NOMO-1 treated with dmso at 0.1 percent for 144 hours (cell line): Measurements from ENCODE around the gene CDH15.
A peak's percentile ranks its signal among the peaks of the same experiment; 100 is the strongest.

Experiments used
- DNase-seq: peaks from one replicate; lab custom pipeline; 2025; ENCODE audit not compliant: unreplicated experiment; lab: John Stamatoyannopoulos, UW

CDH15 gene

GRCh38 chr16:89197633-89198416, 26.3 kb downstream of the CDH15 start:
- DNase-seq = no peak

GRCh38 chr16:89198417-89199240, 27.1 kb downstream of the CDH15 start:
- DNase-seq = no peak

- no peak for DNase-seq
Measured at GRCh38 chr16:89199241-89200123, 27.9 kb downstream of the CDH15 start.

DNA sequence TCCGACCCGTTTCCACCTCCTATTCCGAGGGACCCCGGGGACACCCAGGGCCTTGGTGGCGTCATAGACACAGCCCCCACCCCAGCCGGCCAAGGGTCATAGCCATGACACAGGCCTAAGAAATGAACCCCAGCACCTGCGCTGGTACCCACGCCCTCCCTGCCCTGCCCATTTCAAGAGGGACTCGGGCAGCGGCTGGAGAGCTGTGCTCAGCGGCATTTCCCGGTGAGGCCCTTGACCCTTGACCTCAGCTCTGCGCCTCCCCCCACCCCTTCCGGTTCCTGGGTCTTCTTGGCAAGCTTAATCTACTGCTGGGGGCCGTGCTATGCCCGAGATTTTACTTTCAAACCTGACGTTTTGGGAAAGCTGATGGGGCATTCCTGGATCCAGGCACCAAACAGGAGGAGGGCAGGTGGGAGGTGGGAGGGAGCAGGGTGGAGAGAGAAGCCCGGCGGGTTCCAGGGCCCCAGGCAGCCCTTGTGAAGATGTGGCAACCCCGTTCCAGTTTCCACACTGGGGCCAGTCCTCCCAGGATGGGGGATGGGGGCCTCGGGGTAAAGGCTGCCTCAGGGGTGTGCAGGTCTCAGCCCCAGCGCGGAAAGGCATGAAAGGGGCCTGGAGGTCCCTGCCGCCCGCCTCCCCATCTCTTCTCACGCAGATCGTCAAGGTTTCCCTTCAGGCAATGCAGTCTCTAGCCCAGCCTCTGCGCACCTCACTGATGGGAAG, 28.7 kb downstream of the CDH15 start, which contains the start of gene SLC22A31:
TSS of gene SLC22A31 (minus strand) at position 414 of the 726 bp plus-strand sequence. CDS start at position 378, 36 bp downstream.
- no peak for DNase-seq

- no peak for DNase-seq
Measured at GRCh38 chr16:89200850-89201411, 29.4 kb downstream of the CDH15 start.

DNA sequence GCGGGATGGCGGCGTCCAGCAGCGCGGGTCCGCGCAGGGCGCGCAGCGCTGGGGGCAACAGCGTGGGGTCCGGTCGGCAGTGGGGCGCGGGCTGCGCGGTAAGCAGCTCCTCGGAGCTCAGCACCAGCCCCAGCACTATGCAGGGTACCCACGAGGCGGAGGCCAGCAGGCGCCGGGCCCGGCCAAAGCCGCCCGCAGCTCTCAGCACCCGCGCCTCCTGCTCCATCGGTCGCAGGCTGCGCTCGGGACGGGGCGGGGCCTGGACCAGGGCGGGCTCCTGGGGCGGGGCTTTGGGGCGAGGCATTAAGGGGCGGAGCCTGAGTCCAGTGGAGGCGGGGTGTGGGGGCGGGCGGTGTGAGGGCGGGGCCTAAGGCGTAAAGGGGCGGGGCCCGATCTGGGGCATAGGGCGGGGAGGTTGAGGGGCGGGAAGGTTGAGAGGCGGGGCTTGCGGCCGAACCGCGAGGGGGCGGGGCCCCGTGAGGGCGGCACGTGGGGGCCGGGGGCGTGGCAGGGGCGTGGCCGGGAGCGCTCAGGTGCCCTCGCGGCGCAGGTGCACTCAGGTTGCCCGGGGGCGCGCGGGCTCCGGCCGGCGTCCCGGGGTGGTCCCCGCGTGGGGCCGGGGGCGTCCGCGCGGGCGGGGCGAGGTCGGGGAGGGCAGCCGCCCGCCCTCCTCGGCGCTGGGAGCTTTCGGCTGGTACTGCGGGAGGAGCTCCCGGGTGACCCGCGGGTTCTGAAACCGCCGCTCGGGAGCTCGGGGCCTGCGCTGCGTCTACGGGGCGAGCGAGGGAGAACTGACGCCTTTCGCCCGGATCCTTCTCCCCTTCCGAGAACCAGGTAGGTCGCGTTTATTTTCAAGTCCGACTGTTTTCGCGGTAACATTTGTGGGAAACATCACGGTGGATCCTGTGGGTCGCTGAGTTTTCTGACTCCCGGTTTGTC, 30.2 kb downstream of the CDH15 start:
- DNase-seq = no peak

DNA sequence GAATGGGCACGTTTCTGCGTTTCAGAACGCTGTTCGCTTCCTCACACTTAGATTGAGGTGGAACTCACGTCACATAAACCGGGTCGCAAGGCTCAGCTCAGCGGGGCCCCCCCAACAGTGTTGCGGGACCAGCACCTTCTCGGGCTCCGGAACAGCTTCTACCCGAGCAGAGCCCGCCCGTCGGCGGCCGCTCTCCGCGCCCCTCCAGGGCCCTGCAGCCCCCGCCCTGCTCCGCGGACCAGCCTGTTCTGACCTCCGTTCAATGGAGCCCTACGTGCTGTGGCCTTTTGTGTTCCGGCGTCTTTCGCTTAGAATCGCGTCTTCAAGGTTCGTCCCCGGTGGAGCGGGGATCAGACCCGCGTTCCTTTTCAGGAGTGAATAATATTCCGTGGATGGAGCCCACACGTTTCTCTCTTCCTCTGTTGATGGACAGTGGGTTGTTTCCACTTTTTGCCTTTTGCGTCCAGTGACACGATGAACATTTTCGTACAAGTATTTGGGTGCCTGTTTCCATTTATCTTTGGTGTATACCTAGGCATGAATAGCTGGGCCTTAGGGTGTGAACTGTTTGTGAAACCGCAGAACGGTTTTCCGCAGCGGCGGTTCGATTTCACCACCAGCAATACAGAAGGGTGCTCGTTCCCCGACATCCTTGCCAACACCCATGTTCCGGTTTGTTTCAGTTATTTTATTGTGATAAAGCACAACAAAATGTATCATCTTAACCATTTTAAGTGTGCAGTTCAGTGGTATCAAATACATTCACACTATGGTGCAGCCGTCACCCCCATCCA, 31.1 kb downstream of the CDH15 start:
- no peak for DNase-seq

GRCh38 chr16:89207993-89208392, 36.4 kb downstream of the CDH15 start:
- DNase-seq = no peak

GRCh38 chr16:89209522-89210044, 38.0 kb downstream of the CDH15 start:
- no peak for DNase-seq

DNA sequence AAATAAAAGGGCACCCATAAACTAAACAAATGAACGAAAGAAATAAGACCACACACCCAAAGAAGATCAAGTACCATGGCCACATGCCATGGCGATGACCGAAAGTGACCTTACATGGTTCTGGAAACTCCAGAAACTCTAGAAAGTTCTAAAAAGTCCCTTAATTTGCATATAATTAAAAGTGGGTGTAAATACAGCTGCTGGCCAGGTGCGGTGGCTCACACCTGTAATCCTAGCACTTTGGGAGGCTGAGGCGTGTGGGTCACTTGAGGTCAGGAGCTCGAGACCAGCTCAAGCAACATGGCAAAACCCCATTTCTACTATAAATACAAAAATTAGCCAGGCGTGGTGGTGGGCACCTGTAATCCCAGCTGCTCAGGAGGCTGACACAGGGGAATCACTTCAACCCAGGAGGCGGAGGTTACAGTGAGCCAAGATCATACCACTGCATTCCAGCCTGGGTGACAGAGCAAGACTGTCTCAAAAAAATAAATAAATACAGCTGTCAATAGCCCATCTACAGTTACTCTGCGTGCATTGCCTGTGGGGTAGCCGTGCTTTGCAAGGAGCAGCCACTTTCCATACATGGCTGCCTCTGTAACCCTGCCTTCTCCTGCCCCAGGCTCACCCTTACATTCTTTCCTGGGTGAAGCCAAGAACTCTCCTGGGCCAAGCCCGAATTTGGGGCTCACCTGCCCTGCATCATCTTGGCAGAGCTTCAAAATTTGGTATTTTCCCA, 38.8 kb downstream of the CDH15 start:
- DNase-seq = no peak

- DNase-seq = no peak
Measured at GRCh38 chr16:89210904-89211515, 39.5 kb downstream of the CDH15 start.

DNA sequence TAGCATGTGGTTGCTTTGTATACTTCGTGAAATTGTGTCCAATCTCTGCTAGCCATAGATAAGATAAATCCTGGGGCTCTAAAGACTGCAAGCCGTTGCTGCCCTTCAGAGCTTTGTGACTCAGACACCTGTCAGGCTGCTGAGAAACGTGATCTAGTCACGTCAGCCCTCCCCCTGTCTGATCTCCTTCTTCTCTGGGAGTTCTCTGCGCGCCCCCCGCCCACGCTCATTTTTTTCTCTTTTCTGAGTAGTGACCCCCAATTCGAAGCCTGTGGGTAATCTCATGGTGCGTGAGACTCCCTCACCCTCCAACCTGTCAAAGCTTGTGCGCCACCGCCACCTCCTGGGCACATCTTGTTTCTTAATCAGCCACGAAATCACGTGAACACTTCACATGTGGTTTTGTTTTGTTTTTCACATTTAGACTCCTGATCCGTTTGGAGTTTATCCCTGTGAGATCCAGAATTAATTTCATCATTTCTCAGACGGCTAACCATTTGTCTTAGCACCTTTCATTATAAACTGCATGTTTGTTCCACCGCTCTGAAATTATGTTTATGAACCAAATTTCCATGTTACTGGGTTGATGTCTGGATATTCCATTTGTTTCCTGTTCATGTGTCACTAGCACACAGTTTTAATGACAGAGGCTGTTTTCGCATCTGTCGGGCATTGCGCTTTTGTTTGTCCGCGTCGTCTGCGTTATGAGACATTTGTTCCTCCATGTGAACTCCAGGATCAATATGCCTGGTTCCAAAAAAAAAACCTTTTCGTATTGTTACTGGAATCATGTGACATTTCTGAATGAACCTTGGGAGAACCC, 45.0 kb downstream of the CDH15 start:
- DNase-seq = peak; percentile 53

DNA sequence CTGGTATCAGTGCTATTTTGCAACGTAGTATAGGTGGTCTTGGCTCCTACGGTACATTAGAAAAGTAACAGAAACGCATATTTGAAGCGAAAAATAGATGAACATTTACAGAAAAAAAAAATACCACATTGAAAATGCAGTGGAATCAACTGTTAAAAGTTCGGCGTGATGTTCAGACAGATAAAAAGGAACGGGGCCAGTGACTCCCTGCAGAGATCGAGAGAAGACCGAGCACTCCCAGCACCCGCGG, 45.5 kb downstream of the CDH15 start:
- no peak for DNase-seq

GRCh38 chr16:89217388-89218191, 46.0 kb downstream of the CDH15 start, which contains the start of gene ZNF778:
Gene ZNF778, plus strand, starts transcription at chr16:89217703. Its CDS starts 3,425 bp downstream, at chr16:89221128.
- DNase-seq = peak; percentile 79

- no peak for DNase-seq
Measured at GRCh38 chr16:89219365-89219764, 47.8 kb downstream of the CDH15 start.
